B cell (primary cell): Measurements from ENCODE around the gene DDX10.

Experiments
- EZH2 ChIP-seq: IDR thresholded peaks from 2 replicates; pipeline ENCODE4 v1.6.1; 2012; ENCODE audit warnings: borderline replicate concordance, low read depth, mild to moderate bottlenecking, moderate library complexity, low read length; ENCODE audit not compliant: insufficient read depth, poor library complexity, severe bottlenecking
- TF ChIP-seq, protein P1 (sequence below): fragments of 200-600 bp; IDR thresholded peaks from one replicate; pipeline ENCODE4 v1.8.0; 2022; ENCODE audit warnings: antibody characterized with exemption, mild to moderate bottlenecking

DNA sequence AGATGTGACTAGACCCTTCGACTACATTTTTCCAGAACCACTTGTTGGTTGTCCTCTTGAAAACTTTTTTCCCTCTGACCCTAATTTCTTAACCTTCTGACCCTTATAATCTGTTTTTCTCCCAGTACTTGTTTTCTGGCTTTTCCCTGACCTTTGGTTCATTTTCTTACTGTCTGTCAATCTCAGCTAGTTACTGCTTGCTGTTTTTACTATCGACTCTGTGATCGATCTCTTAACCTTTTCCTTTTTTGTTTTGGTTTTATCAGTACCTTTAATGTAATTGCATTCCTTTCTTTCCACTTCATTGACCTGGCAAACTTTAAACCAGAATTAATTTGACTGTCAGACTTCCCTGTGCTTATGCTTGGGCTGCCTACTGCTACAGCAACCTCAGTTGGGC is 92.8 kb downstream of the DDX10 start:
- TF ChIP-seq, protein P1, sequence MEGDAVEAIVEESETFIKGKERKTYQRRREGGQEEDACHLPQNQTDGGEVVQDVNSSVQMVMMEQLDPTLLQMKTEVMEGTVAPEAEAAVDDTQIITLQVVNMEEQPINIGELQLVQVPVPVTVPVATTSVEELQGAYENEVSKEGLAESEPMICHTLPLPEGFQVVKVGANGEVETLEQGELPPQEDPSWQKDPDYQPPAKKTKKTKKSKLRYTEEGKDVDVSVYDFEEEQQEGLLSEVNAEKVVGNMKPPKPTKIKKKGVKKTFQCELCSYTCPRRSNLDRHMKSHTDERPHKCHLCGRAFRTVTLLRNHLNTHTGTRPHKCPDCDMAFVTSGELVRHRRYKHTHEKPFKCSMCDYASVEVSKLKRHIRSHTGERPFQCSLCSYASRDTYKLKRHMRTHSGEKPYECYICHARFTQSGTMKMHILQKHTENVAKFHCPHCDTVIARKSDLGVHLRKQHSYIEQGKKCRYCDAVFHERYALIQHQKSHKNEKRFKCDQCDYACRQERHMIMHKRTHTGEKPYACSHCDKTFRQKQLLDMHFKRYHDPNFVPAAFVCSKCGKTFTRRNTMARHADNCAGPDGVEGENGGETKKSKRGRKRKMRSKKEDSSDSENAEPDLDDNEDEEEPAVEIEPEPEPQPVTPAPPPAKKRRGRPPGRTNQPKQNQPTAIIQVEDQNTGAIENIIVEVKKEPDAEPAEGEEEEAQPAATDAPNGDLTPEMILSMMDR: no peak
- no peak for TF ChIP-seq EZH2
